GM19193 (cell line): Measurements from ENCODE around the gene TLE3.

Experiments
- POLR2A ChIP-seq: IDR thresholded peaks from 4 replicates; pipeline ENCODE4 v1.6.1; 2011; ENCODE audit not compliant: insufficient read depth, insufficient read length; ENCODE audit errors: extremely low read depth

TLE3 gene

GRCh38 chr15:70132571-70132970, 34.9 kb upstream of the TLE3 start:
- TF ChIP-seq POLR2A, result no peak

- no peak for TF ChIP-seq POLR2A
These were observed 34.4 kb upstream of the TLE3 start for GRCh38 chr15:70132139-70132538.

GRCh38 chr15:70128414-70129140, 30.9 kb upstream of the TLE3 start:
- no peak for TF ChIP-seq POLR2A

- TF ChIP-seq POLR2A, result no peak
These were observed 30.2 kb upstream of the TLE3 start for GRCh38 chr15:70127770-70128413.

GRCh38 chr15:70127288-70127746, 29.6 kb upstream of the TLE3 start:
- TF ChIP-seq POLR2A, result no peak

GRCh38 chr15:70126362-70126761, 28.6 kb upstream of the TLE3 start:
- TF ChIP-seq POLR2A, result no peak

GRCh38 chr15:70125605-70126004, 27.9 kb upstream of the TLE3 start:
- TF ChIP-seq POLR2A, result no peak

GRCh38 chr15:70121624-70122302, 24.0 kb upstream of the TLE3 start:
- no peak for TF ChIP-seq POLR2A

GRCh38 chr15:70120958-70121623, 23.4 kb upstream of the TLE3 start:
- TF ChIP-seq POLR2A, result no peak

- TF ChIP-seq POLR2A, result no peak
These were observed 22.3 kb upstream of the TLE3 start for GRCh38 chr15:70119911-70120508.

GRCh38 chr15:70118599-70118998, 20.9 kb upstream of the TLE3 start:
- no peak for TF ChIP-seq POLR2A

GRCh38 chr15:70116317-70116716, 18.6 kb upstream of the TLE3 start:
- no peak for TF ChIP-seq POLR2A

GRCh38 chr15:70114221-70114620, 16.5 kb upstream of the TLE3 start:
- TF ChIP-seq POLR2A, result no peak

- TF ChIP-seq POLR2A, result no peak
These were observed 15.6 kb upstream of the TLE3 start for GRCh38 chr15:70113304-70113700.

- TF ChIP-seq POLR2A, result no peak
These were observed 14.3 kb upstream of the TLE3 start for GRCh38 chr15:70112074-70112395.

- no peak for TF ChIP-seq POLR2A
These were observed 13.7 kb upstream of the TLE3 start for GRCh38 chr15:70111203-70112073.
